Measurements from ENCODE around the gene ATXN1. TPM values are rescaled to one million over a fixed set of nuclear protein-coding genes. Genes with fewer than 3 reads are reported as not detected.

Gene ATXN1
- total and polyA plus RNA-seq, 2 of the 13 experiments (the other 11 are each of a cell fraction or from before 2014, with no cell fraction given), result 20.7 to 39.5 TPM

- DNase-seq (ENCODE audit: low spot score), result peak; percentile 45
- Histone ChIP-seq H3K27me3 (ENCODE audit: control insufficient read depth in 1 of 2, insufficient read depth in 2 of 2, low read length in 2 of 2) (no peaks in the 10 kb centered on the region), H2AFZ (ENCODE audit: low read length) (no peak overlapping the region), H3K36me3 (replicated peaks in 1 of 2; ENCODE audit: control insufficient read depth in 1 of 2, insufficient read depth in 2 of 2, low read length in 2 of 2) (peaks cover 2 to 8% of the 10 kb centered on the region in 2 experiments; a peak in 3 of 5 replicates), H3K27ac (ENCODE audit: extremely low read length, insufficient read depth, low read length) (no peak overlapping the region), H3K79me2 (ENCODE audit: insufficient read depth, low read length) (no peaks in the 10 kb centered on the region), H3K4me2 (ENCODE audit: low read depth, low read length) (no peak overlapping the region), H3K4me1 (ENCODE audit: insufficient read depth, low read length) (no peaks in the 10 kb centered on the region; the same call in 1 of the 2 replicates), H4K20me1 (ENCODE audit: insufficient read depth, low read length) (peaks cover 8% of the 10 kb centered on the region; the same call in 1 of the 2 replicates), H3K9ac (ENCODE audit: insufficient read depth, low read depth, low read length) (no peak overlapping the region), H3K9me3 (ENCODE audit: low read length) (no peaks in the 10 kb centered on the region), H3K4me3 (replicated peaks in 1 of 3; ENCODE audit: insufficient read depth in 1 of 3, low read depth in 2 of 3, low read length in 3 of 3) (no peak overlapping the region)
- 89% methylated on average over 19 of the region's 19 CpGs for WGBS (ENCODE audit: low lambda C conversion rate)
- ChIA-PET CTCF (ENCODE audit: low intra/inter-chr PET ratio, low total read pairs) (interaction anchor here (0.6 to 1.6 kb wide), 3 partner anchors 77 to 79 kb away, joined by 3 to 5 read pairs (median 4); no protein-coding TSS in a partner anchor), POLR2A (no interaction called here)
- in situ Hi-C loops (cut with HindIII; ENCODE audit: extremely low pct_ligation_motif_present, low pct_unique_long_range_greater_than_20kb) (no loop called here), intact Hi-C loops (cut with micrococcal nuclease; ENCODE audit: unreplicated experiment) (loop anchor here (2.0 to 10.0 kb wide), 4 partner anchors 77 to 355 kb away; partner anchors contain the start of gene ATXN1)
- FAIRE-seq, result peak; percentile 71
- peak; percentile 82 for ATAC-seq
- no TSS peak for BruUV-seq (replicated peaks)
- TF ChIP-seq ZNF329 (CRISPR knock-in tag; IDR thresholded peaks at IDR 0.05; ENCODE audit: low read depth) (no peak), GTF2F1 (IDR thresholded peaks at IDR 0.05; ENCODE audit: low read length) (no peak), GLMP (CRISPR knock-in tag; IDR thresholded peaks at IDR 0.05; ENCODE audit: borderline replicate concordance) (no peak), ZNF687 (CRISPR knock-in tag; IDR thresholded peaks at IDR 0.05) (0 out of 2 replicates have a peak, but pooled peaks have one; percentile 18), ZNF747 (CRISPR knock-in tag; IDR thresholded peaks at IDR 0.05; ENCODE audit: borderline replicate concordance) (no peak), POGZ (CRISPR knock-in tag; IDR thresholded peaks at IDR 0.05) (0 out of 2 replicates have a peak, but pooled peaks have one; percentile 32), ZNF652 (CRISPR knock-in tag; IDR thresholded peaks at IDR 0.05; ENCODE audit: borderline replicate concordance, low read depth) (0 out of 2 replicates have a peak, but pooled peaks have one; percentile 11), SMC3 (IDR thresholded peaks at IDR 0.05; ENCODE audit: low read length) (peak; percentile 36; the same call in 1 of the 2 replicates), ZBTB38 (CRISPR knock-in tag; IDR thresholded peaks at IDR 0.05) (peak; percentile 66), MYNN (CRISPR knock-in tag; IDR thresholded peaks at IDR 0.05; ENCODE audit: low read depth) (no peak)
- TF ChIP-seq, protein P1, sequence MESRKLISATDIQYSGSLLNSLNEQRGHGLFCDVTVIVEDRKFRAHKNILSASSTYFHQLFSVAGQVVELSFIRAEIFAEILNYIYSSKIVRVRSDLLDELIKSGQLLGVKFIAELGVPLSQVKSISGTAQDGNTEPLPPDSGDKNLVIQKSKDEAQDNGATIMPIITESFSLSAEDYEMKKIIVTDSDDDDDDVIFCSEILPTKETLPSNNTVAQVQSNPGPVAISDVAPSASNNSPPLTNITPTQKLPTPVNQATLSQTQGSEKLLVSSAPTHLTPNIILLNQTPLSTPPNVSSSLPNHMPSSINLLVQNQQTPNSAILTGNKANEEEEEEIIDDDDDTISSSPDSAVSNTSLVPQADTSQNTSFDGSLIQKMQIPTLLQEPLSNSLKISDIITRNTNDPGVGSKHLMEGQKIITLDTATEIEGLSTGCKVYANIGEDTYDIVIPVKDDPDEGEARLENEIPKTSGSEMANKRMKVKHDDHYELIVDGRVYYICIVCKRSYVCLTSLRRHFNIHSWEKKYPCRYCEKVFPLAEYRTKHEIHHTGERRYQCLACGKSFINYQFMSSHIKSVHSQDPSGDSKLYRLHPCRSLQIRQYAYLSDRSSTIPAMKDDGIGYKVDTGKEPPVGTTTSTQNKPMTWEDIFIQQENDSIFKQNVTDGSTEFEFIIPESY (CRISPR knock-in tag; IDR thresholded peaks at IDR 0.05), result peak; percentile 98
Observed at GRCh38 chr6:16409531-16410441, 351.5 kb downstream of the ATXN1 start.
